Keratinocyte (primary cell): ENCODE data around the gene WDR5.

ENCODE experiments used
- EZH2 ChIP-seq: IDR thresholded peaks from one replicate; pipeline ENCODE4 v1.6.1; 2012; ENCODE audit warnings: inconsistent platforms, mild to moderate bottlenecking, low read length, moderate library complexity
- TF ChIP-seq, protein P1 (sequence below), 3 experiments: IDR thresholded peaks in 1 of 3; conservative IDR thresholded peaks in 1 of 3; optimal IDR thresholded peaks in 1 of 3; 2 replicates in 2 of 3; 3 replicates in 1 of 3; pipeline versions ENCODE3 to v1.5.1; 2011; ENCODE audit warnings: low read length in 3 of 3, mild to moderate bottlenecking in 3 of 3, moderate library complexity in 2 of 3, control low read depth in 1 of 3, inconsistent platforms in 1 of 3; ENCODE audit not compliant: insufficient read depth in 2 of 3; ENCODE audit errors: extremely low read depth in 1 of 3

DNA sequence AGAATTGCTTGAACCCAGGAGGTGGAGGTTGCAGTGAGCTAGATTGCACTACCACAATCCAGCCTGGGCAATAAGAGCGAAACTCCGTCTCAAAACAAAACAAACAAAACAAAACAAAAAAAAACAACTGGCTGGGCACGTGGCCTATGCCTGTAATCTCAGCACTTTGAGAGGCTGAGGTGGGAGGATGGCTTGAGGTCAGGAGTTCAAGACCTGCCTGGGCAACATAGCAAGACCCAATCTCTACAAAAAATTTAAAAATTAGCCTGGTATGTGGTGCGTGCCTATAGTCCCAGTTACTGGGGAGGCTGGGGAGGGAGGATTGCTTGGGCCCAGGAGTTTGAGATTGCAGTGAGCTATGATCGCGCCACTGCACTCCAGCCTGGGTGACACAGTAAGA, 23.3 kb upstream of the WDR5 start:
- TF ChIP-seq, protein P1, sequence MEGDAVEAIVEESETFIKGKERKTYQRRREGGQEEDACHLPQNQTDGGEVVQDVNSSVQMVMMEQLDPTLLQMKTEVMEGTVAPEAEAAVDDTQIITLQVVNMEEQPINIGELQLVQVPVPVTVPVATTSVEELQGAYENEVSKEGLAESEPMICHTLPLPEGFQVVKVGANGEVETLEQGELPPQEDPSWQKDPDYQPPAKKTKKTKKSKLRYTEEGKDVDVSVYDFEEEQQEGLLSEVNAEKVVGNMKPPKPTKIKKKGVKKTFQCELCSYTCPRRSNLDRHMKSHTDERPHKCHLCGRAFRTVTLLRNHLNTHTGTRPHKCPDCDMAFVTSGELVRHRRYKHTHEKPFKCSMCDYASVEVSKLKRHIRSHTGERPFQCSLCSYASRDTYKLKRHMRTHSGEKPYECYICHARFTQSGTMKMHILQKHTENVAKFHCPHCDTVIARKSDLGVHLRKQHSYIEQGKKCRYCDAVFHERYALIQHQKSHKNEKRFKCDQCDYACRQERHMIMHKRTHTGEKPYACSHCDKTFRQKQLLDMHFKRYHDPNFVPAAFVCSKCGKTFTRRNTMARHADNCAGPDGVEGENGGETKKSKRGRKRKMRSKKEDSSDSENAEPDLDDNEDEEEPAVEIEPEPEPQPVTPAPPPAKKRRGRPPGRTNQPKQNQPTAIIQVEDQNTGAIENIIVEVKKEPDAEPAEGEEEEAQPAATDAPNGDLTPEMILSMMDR (optimal IDR thresholded peaks at IDR 0.05 in 1 of 3, IDR thresholded peaks at IDR 0.05 in 1 of 3, conservative IDR thresholded peaks at IDR 0.05 in 1 of 3; ENCODE audit: extremely low read depth in 1 of 3, insufficient read depth in 2 of 3, low read length in 3 of 3), result no peak
- TF ChIP-seq EZH2, result no peak
